DND-41 (cell line): ENCODE data around the gene WNT9A.

ENCODE experiments used
- CTCF ChIP-seq: IDR thresholded peaks from 2 replicates; pipeline ENCODE4 v1.5.1; 2012; ENCODE audit warnings: borderline replicate concordance, low read length, moderate library complexity, mild to moderate bottlenecking; ENCODE audit not compliant: poor library complexity, severe bottlenecking; ENCODE audit errors: extremely low read depth
- EZH2 ChIP-seq: IDR thresholded peaks from 3 replicates; pipeline ENCODE4 v1.6.1; 2012; ENCODE audit warnings: borderline replicate concordance, low read depth, mild to moderate bottlenecking, moderate library complexity, low read length, inconsistent platforms; ENCODE audit not compliant: severe bottlenecking

DNA sequence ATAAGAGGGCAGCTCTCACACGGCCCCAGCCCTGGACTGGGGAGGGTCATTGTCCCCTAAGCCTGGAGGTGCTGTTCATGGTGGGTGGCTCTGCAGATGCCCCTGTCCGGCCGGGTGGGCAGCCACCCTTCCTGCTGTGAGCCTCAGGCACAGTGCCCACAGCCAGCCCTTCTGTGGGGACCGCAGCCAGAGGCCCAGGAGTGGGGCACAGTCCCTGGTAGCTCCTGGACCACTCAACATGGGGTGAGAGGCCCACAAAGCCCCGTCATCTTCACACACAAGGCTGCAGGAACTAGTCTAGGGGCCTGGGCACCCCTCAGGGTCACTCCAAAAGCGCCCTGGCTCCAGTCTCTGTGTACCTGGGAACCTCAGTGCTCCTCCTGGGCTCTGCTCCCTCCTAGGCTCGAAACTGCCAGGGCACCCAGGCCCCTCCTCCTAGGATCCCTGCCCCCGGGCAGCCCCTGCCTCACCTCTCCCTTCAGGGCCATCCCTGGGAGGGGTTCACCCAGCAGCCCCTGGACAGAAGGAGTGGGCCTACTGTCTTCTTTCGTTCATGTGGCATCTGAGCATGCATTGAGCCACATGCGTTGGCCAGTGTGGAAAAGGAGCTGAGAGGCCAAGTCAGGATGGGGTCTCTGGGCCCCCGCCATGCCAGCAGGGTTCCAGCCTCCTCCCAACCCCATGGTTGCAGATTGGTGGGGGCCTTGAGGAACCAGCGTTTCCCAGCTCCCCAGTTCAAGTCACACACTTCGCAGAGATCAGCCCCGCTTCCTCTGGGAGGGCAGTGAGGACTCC is 43.0 kb downstream of the WNT9A start:
- TF ChIP-seq CTCF: no peak
- no peak for TF ChIP-seq EZH2
